ENCODE data around the gene FAM219A. TPM values are rescaled to one million over a fixed set of nuclear protein-coding genes. Genes with fewer than 3 reads are reported as not detected.

FAM219A gene
- total RNA-seq, 1 experiment from 2014 or later: 17.1 TPM

DNA sequence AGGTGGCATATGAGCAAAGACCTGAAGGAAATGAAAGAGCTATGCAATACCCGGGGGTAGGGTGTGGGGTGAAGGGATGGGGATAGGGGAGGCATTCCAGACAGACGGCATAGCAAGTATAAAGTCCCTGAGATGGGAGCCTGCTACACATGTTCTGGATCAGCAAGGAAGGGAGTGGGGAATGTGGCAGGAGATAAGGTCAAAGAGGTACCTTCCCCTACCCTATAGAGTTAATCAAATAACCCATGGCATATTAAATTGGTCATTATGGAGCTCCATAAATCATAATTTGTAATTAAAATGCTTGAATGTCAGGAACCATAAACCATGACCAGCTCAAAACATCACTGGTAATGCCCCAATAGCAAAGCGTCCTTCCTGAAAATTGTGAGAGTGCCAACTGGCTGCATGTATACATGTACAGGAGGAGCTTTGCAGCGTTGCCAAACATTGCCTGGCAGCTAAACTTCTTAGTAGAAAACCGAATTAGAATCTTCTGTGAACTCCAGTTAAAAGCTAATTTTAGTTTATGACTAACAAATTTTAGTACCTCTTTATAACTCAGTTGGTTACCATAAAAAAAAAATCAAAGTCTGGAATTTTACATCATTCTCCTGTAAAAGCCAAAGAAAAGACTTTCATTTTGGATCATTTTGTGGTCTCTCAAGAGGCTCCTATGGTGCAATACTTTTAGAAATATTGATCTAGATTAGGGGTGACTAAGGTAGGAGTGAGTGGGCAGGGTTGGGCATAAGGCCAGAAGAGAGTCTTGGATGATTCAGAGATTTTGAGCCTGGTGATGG, 4.9 kb upstream of the FAM219A start:
- H3F3A ChIP-seq (ENCODE audit: low read length, unreplicated experiment): no peaks in the 10 kb centered on the region
- no peaks in the 10 kb centered on the region for H3K9me2 ChIP-seq (replicated peaks; ENCODE audit: low read length)
- no peaks in the 10 kb centered on the region for H4K20me1 ChIP-seq (ENCODE audit: low read length)
- H3K27me3 ChIP-seq (ENCODE audit: low read length): no peaks in the 10 kb centered on the region
- BruUV-seq (replicated peaks): no TSS peak
- H2AFZ ChIP-seq (ENCODE audit: low read length): no peak overlapping the region
- peak overlapping the region; percentile 58 for H3K4me2 ChIP-seq (ENCODE audit: low read length)
- intact Hi-C loops (cut with micrococcal nuclease): no loop called here
- no peak overlapping the region for H3K9ac ChIP-seq (ENCODE audit: low read length)
- no peaks in the 10 kb centered on the region for H3K36me3 ChIP-seq (ENCODE audit: low read depth, low read length)
- peak overlapping the region; percentile 26; the same call in 1 of the 2 replicates for H3K27ac ChIP-seq (ENCODE audit: low read length)
- CTCF ChIA-PET: no interaction called here
- H3K9me3 ChIP-seq (ENCODE audit: low read length): no peaks in the 10 kb centered on the region
- H3K4me1 ChIP-seq (ENCODE audit: insufficient read depth, low read length): peaks cover 13% of the 10 kb centered on the region
- H3K79me2 ChIP-seq (ENCODE audit: low read length): no peaks in the 10 kb centered on the region
- TF ChIP-seq EZH2 (IDR thresholded peaks at IDR 0.05; ENCODE audit: low read length, unreplicated experiment) (no peak), EZH2phosphoT487 (IDR thresholded peaks at IDR 0.05; ENCODE audit: borderline replicate concordance, low read length) (no peak)
- TF ChIP-seq, protein P1, sequence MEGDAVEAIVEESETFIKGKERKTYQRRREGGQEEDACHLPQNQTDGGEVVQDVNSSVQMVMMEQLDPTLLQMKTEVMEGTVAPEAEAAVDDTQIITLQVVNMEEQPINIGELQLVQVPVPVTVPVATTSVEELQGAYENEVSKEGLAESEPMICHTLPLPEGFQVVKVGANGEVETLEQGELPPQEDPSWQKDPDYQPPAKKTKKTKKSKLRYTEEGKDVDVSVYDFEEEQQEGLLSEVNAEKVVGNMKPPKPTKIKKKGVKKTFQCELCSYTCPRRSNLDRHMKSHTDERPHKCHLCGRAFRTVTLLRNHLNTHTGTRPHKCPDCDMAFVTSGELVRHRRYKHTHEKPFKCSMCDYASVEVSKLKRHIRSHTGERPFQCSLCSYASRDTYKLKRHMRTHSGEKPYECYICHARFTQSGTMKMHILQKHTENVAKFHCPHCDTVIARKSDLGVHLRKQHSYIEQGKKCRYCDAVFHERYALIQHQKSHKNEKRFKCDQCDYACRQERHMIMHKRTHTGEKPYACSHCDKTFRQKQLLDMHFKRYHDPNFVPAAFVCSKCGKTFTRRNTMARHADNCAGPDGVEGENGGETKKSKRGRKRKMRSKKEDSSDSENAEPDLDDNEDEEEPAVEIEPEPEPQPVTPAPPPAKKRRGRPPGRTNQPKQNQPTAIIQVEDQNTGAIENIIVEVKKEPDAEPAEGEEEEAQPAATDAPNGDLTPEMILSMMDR (conservative IDR thresholded peaks at IDR 0.05; ENCODE audit: low read depth, low read length): no peak
- ATAC-seq: peak; percentile 46; the same call in 1 of the 2 replicates
- POLR2A ChIA-PET (ENCODE audit: unreplicated experiment): no interaction called here
- DNase-seq: peak; percentile 83
- H3K4me3 ChIP-seq (ENCODE audit: low read length): no peak overlapping the region

DNA sequence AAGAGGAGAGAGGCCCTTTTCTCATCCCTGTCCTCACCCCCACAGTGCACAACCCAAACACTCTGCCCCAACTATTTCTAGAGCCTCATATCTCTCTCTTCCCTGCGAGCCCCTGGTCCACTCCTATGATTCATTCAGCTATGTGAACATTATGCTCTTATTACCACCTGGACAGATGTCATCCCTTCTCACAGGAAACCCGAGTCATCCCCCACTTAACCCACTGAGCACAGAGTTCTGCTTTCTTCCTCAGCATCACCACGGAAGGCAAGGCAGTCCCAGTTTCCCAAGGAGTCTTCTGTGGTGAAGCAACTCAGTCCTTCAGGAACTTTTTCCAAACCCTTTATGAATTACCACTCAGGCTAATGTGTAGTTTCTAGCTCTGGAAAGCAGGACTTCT, 1.6 kb upstream of the FAM219A start:
- POLR2A ChIA-PET (ENCODE audit: unreplicated experiment): no interaction called here
- no peak for DNase-seq
- H3K4me2 ChIP-seq (ENCODE audit: low read length): no peak overlapping the region
- TF ChIP-seq, protein P1 (conservative IDR thresholded peaks at IDR 0.05; ENCODE audit: low read depth, low read length): no peak
- no peak for TF ChIP-seq EZH2phosphoT487 (IDR thresholded peaks at IDR 0.05; ENCODE audit: borderline replicate concordance, low read length)
- no peak for TF ChIP-seq EZH2 (IDR thresholded peaks at IDR 0.05; ENCODE audit: low read length, unreplicated experiment)
- no peak overlapping the region for H3K9ac ChIP-seq (ENCODE audit: low read length)
- no peaks in the 10 kb centered on the region for H3K27me3 ChIP-seq (ENCODE audit: low read length)
- intact Hi-C loops (cut with micrococcal nuclease): no loop called here
- peaks cover 30% of the 10 kb centered on the region for H3K79me2 ChIP-seq (ENCODE audit: low read length)
- no peaks in the 10 kb centered on the region for H3F3A ChIP-seq (ENCODE audit: low read length, unreplicated experiment)
- CTCF ChIA-PET: no interaction called here
- no peak overlapping the region for H3K4me3 ChIP-seq (ENCODE audit: low read length)
- no peaks in the 10 kb centered on the region for H3K36me3 ChIP-seq (ENCODE audit: low read depth, low read length)
- no peak overlapping the region for H3K27ac ChIP-seq (ENCODE audit: low read length)
- peaks cover 13% of the 10 kb centered on the region; the same call in 1 of the 2 replicates for H4K20me1 ChIP-seq (ENCODE audit: low read length)
- peaks cover 28% of the 10 kb centered on the region for H3K4me1 ChIP-seq (ENCODE audit: insufficient read depth, low read length)
- H2AFZ ChIP-seq (ENCODE audit: low read length): no peak overlapping the region
- ATAC-seq: no peak
- no peaks in the 10 kb centered on the region for H3K9me3 ChIP-seq (ENCODE audit: low read length)
- no peaks in the 10 kb centered on the region for H3K9me2 ChIP-seq (replicated peaks; ENCODE audit: low read length)
- no TSS peak for BruUV-seq (replicated peaks)

DNA sequence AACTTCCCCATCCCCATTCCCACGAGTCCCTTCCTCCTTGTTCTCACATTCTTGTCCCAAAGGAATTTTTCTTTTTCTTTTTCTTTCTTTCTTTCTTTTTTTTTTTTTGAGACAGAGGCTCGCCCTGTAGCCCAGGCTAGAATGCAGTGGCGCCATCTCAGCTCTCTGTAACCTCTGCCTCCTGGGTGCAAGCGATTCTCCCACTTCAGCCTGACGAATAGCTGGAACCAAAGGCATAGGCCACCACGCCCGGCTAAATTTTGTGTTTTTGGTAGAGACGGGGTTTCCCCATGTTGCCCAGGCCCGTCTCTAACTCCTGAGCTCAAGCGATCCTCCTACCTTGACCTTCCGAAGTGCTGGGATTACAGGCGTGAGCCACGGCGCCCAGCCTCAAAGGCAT, 986 bp upstream of the FAM219A start:
- BruUV-seq (replicated peaks): no TSS peak
- ChIA-PET POLR2A (ENCODE audit: unreplicated experiment) (no interaction called here), CTCF (no interaction called here)
- H3K27me3 ChIP-seq (ENCODE audit: low read length): no peaks in the 10 kb centered on the region
- H3K9me2 ChIP-seq (replicated peaks; ENCODE audit: low read length): no peaks in the 10 kb centered on the region
- no peak overlapping the region for H3K4me3 ChIP-seq (ENCODE audit: low read length)
- H3K36me3 ChIP-seq (ENCODE audit: low read depth, low read length): no peaks in the 10 kb centered on the region
- intact Hi-C loops (cut with micrococcal nuclease): no loop called here
- no peak overlapping the region for H3K4me2 ChIP-seq (ENCODE audit: low read length)
- TF ChIP-seq, protein P1 (conservative IDR thresholded peaks at IDR 0.05; ENCODE audit: low read depth, low read length): no peak
- no peak for TF ChIP-seq EZH2phosphoT487 (IDR thresholded peaks at IDR 0.05; ENCODE audit: borderline replicate concordance, low read length)
- TF ChIP-seq EZH2 (IDR thresholded peaks at IDR 0.05; ENCODE audit: low read length, unreplicated experiment): no peak
- H4K20me1 ChIP-seq (ENCODE audit: low read length): peaks cover 17% of the 10 kb centered on the region; the same call in 1 of the 2 replicates
- no peak overlapping the region for H2AFZ ChIP-seq (ENCODE audit: low read length)
- no peaks in the 10 kb centered on the region for H3K9me3 ChIP-seq (ENCODE audit: low read length)
- no peak overlapping the region for H3K9ac ChIP-seq (ENCODE audit: low read length)
- H3F3A ChIP-seq (ENCODE audit: low read length, unreplicated experiment): no peaks in the 10 kb centered on the region
- H3K4me1 ChIP-seq (ENCODE audit: insufficient read depth, low read length): peaks cover 30% of the 10 kb centered on the region
- ATAC-seq (no peak), DNase-seq (no peak)
- peaks cover 36% of the 10 kb centered on the region for H3K79me2 ChIP-seq (ENCODE audit: low read length)
- no peak overlapping the region for H3K27ac ChIP-seq (ENCODE audit: low read length)
